Fibroblast of pulmonary artery (primary cell): ENCODE data around the gene PTPA.

Source experiments
- DNase-seq: peaks from one replicate; pipeline ENCODE4 v3.0.0-alpha.2; 2010; ENCODE audit warnings: low read depth
- H3K4me3 ChIP-seq: replicated peaks from 2 replicates; pipeline ENCODE4 v1.5.1; 2011; ENCODE audit warnings: low read depth, mild to moderate bottlenecking, control low read depth, low read length, moderate library complexity
- TF ChIP-seq, protein P1 (sequence below): IDR thresholded peaks from 2 replicates; pipeline ENCODE4 v1.5.1; 2011; ENCODE audit warnings: mild to moderate bottlenecking, control low read depth, low read length, inconsistent platforms; ENCODE audit errors: missing control alignments

Gene PTPA

DNA sequence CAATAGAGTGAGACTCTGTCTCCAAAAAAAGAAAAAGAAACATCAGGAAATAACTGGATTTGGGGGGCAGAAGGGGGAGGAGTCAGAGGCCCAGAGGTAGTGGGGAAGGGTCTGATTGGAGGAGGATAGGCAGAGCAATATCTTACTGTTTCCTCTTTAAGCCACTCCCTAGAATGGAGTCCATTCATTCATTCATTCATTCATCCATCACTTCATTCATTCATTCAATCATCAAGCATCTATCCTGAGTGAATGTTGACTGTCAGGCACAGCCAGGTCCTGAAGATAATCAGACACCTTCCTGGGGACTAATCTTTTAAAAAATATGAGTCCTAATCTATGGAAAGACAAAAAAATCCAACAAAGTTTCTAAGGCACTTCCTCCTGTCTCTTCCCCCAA lies 54.0 kb downstream of the PTPA start:
- DNase-seq = no peak
- TF ChIP-seq, protein P1, sequence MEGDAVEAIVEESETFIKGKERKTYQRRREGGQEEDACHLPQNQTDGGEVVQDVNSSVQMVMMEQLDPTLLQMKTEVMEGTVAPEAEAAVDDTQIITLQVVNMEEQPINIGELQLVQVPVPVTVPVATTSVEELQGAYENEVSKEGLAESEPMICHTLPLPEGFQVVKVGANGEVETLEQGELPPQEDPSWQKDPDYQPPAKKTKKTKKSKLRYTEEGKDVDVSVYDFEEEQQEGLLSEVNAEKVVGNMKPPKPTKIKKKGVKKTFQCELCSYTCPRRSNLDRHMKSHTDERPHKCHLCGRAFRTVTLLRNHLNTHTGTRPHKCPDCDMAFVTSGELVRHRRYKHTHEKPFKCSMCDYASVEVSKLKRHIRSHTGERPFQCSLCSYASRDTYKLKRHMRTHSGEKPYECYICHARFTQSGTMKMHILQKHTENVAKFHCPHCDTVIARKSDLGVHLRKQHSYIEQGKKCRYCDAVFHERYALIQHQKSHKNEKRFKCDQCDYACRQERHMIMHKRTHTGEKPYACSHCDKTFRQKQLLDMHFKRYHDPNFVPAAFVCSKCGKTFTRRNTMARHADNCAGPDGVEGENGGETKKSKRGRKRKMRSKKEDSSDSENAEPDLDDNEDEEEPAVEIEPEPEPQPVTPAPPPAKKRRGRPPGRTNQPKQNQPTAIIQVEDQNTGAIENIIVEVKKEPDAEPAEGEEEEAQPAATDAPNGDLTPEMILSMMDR = no peak
- no peak overlapping the region for H3K4me3 ChIP-seq

DNA sequence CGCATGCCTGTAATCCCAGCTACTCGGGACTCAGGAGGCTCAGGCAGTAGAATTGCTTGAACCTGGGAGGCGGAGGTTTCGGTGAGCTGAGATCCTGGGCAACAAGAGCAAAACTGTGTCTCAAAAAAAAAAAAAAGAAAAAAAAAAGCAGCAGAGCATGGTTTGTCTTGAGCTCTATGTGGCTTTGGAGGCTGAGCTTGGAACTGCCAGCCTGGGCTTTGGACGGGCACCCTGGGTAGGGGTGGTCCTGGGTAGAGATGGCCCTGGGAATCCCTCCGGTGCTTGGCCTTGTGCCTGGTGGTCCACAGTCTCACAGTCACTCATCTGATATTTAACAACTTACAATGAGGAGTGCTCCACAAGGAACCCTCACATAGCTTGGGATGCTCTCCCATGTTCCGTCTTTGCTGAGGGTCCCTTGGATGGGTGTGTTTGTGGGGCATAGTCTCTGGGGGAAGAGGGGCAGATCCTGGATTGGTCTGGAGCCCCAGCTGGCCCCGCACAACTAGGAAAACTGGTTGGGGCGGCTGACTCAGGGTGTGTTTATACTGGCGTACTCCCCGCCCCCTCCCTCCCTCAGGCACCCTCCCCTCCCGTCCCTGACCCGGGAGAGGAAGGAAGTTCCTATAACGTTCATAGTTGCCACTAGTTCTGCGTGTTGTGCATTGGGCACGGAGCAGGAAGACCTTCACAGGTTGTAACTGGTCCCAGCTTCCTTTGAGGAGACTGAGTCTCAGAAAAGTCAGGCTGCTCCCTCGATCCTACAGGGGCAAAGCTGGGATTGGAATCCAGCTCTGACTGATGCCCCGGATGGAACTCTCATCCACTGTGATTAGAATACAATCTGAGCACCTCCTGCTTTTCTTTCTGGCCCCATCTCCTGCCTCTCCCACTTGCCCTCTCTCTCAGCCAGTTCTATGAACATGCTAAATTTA lies 55.7 kb downstream of the PTPA start:
- peak overlapping the region; percentile 9 for H3K4me3 ChIP-seq
- TF ChIP-seq, protein P1 = no peak
- DNase-seq = peak; percentile 73

DNA sequence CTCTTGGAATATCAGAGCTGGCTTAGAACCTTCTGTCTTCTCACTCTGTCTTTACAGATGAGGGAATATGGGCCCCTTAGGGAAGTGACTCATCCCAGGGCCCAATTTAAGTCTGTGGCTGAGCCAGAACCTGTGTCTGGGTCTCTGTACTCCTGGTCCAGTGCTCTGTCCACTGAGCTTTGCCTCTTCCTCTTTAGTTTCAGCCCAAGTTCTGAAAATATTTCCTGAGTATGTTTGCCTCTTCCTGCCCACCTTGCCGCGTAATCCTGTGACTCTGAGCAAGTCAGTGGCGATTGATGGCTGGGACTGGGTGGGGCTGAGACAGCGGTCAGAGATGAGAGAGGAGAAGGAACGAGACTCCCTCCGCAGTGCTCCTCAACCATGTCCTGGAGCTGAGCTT lies 59.0 kb downstream of the PTPA start:
- H3K4me3 ChIP-seq = no peak overlapping the region
- TF ChIP-seq, protein P1 = no peak
- peak; percentile 40 for DNase-seq

DNA sequence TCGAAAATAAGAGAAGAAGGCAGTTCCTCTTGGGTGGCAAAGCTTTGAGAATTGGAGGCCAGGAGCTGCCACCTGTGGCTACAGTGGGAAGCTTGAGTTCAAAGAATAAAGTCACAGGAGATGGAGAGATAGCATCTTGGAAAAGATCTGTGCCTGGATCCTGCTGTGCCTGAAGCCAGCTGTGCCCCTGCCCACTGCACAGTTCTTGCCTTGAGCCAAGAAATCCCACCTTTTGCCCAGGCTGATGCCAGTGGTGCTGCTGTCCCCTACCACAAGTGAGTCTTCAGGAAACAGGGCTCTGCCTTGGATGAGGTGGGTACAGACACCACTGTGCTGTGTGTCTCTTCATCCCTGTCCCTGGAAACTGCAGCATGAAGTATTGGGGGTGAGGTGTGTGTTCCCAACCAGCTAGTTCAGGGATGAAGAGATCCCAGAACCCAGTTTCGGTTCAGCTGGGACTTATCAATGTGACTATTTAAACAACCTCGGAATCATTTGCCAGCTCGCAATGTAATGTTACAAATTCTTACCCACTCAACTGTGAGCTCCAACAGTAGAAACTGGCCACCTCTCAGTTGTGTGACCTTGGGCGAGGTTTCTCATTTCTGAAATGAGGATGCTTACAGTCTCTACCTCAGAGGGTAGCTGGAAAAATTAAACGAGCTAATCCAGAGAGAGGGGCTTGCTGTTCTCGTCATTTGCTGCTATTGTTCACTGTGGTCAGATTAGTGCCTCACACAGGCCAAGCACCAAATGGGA lies 61.0 kb downstream of the PTPA start:
- DNase-seq = no peak
- no peak overlapping the region for H3K4me3 ChIP-seq
- TF ChIP-seq, protein P1 = no peak

DNA sequence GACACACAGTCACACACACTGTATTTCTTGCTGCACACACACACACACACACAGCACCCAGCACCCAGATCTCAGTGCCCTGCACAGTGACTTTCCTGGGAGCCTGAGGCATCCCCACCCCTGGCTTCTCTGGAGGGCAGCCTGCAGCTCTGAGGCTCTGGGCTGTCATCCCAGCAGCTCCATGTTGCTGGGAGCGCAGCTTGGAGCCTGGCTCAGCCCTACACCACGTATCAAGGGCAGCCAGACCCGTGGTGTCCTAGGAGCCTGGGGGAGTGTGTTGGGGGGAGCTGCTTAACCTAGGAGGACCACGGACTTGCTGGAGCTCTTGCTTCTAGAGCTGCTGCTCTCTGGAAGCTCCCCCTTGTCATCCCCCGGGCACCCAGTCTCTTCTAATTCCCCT lies 61.6 kb downstream of the PTPA start:
- no peak for DNase-seq
- TF ChIP-seq, protein P1 = no peak
- H3K4me3 ChIP-seq = no peak overlapping the region

DNA sequence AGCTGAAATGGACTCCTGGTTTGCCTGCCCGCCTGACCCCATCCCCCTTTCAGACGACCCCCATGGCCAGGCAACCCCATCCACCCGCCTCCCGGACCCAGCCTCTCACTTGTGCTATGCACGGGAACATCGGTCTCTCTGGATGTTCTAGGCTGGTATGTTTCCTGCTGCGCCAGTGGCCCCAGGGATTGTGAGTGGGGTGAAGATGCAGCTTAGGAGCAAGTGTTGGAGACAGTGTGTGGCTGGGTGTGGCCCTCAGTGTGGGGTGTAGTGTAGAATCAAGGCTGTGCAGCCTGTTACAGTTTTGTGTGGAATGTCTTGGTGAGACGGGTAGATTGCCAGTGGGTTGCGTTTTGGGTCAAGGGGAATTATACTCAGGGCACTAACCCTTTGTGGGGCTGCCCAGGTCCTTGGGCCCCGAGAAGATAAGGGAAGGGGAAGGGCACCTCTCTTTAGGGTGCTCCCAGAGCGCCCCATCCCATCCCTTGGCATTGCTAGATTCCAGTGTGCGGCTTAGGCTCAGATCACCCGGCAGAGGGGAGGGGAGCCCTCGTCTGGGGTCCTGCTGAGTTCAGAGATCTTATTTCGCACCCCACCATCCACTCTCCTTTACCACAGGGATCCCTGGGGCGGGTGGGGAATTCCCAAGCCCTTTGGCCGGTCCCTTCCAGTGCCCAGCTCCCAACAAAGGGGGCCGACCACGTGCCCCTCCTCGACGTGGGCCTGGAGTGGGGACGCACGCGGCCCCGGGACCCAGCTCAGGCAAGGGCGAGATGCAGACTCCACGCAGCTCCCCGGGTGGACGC lies 62.3 kb downstream of the PTPA start:
- H3K4me3 ChIP-seq = peak overlapping the region; percentile 88
- DNase-seq = no peak
- TF ChIP-seq, protein P1 = no peak
